SK-N-MC (cell line): ENCODE measurements around the gene ABCA8.
"Not testable (repeated sequence)": the region's sequence is repeated elsewhere in the genome, so short reads cannot be mapped to it uniquely, and the experiment has no call there.

Experiments used
- EZH2 ChIP-seq: fragments of 200-600 bp; sonication (generic); IDR thresholded peaks from one replicate; pipeline ENCODE4 v1.6.1; 2017; ENCODE audit warnings: antibody characterized with exemption
- FOXP2 ChIP-seq: optimal IDR thresholded peaks from 2 replicates; pipeline ENCODE3; 2011; ENCODE audit warnings: mild to moderate bottlenecking, moderate library complexity; ENCODE audit not compliant: insufficient read depth; ENCODE audit errors: extremely low read length, control extremely low read depth
- POLR2AphosphoS5 ChIP-seq: IDR thresholded peaks from 2 replicates; pipeline ENCODE4 v1.6.1; 2012; ENCODE audit warnings: mild to moderate bottlenecking, low read depth, low read length, borderline replicate concordance

DNA sequence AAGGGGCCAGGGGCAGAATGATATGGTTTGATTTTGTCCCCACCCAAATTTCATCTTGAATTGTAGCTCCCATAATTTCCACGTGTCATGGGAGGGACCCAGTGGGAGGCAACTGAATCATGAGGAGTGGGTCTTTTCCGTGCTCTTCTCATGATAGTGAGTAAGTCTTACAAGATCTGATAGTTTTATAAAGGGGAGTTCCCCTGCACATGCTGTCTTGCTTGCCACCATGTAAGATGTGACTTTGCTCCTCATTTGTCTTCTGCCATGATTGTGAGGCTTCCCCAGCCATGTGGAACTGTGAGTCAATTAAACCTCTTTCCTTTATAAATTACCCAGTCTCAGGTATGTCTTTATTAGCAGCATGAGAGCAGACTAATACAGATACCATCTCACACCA is 3.9 kb upstream of the ABCA8 start:
- not testable (repeated sequence) for TF ChIP-seq EZH2, POLR2AphosphoS5, FOXP2
